SH-SY5Y (cell line): ENCODE measurements around the gene MCF2L.

Experiments used
- GATA2 ChIP-seq: IDR thresholded peaks from 2 replicates; pipeline ENCODE4 v1.6.1; 2011; ENCODE audit warnings: mild to moderate bottlenecking, low read depth, low read length
- GATA3 ChIP-seq: IDR thresholded peaks from 2 replicates; pipeline ENCODE4 v1.6.1; 2011; ENCODE audit warnings: low read depth, mild to moderate bottlenecking, low read length, moderate library complexity

DNA sequence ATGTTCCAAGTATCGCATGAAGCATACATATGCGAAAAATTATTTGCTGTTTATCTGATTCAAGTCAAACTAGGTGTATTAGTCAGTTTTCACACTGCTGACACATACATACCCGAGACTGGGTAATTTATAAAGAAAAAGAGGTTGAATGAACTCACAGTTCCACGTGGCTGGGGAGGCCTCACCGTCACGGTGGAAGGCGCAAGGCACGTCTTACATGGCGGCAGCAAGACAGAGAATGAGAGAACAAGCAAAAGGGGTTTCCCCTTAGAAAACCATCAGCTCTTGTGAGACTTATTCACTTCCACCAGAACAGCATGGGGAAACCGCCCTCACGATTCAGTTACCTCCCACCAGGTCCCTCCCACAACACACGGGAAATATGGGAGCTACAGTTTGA lies 176.5 kb downstream of the MCF2L start:
- TF ChIP-seq GATA2 (no peak), GATA3 (no peak)
